GM18526 (cell line): Measurements from ENCODE around the gene TADA3.

Experiments
- POLR2A ChIP-seq: IDR thresholded peaks from 3 replicates; pipeline ENCODE4 v1.6.1; 2011; ENCODE audit not compliant: insufficient read length; ENCODE audit errors: extremely low read depth

TADA3 gene

GRCh38 chr3:9761919-9762318 is 30.4 kb downstream of the TADA3 start:
- no peak for TF ChIP-seq POLR2A

- TF ChIP-seq POLR2A, result no peak
Measured at GRCh38 chr3:9760779-9761505, 31.3 kb downstream of the TADA3 start.

DNA sequence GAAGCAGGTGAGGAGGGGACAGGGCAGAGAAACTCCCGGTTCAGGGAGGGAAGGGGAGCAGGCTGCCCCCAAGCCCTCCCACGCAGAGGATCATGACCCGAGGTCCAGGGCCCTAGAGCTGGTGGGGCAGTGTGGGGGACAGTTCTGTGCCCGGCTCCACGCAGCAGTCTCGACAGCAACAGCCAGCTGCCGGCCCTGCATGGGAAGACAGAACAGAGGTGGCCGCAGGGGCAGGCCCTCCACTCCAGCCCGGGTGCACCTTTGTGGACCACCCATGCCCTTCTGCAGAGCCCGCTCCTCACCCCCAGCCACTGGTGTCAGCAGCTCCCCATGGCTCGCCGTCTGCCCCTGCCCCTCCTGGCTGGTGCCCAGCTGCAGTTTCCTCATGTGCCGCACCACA is 34.8 kb downstream of the TADA3 start:
- TF ChIP-seq POLR2A, result no peak

GRCh38 chr3:9754678-9755077 is 37.6 kb downstream of the TADA3 start:
- no peak for TF ChIP-seq POLR2A

DNA sequence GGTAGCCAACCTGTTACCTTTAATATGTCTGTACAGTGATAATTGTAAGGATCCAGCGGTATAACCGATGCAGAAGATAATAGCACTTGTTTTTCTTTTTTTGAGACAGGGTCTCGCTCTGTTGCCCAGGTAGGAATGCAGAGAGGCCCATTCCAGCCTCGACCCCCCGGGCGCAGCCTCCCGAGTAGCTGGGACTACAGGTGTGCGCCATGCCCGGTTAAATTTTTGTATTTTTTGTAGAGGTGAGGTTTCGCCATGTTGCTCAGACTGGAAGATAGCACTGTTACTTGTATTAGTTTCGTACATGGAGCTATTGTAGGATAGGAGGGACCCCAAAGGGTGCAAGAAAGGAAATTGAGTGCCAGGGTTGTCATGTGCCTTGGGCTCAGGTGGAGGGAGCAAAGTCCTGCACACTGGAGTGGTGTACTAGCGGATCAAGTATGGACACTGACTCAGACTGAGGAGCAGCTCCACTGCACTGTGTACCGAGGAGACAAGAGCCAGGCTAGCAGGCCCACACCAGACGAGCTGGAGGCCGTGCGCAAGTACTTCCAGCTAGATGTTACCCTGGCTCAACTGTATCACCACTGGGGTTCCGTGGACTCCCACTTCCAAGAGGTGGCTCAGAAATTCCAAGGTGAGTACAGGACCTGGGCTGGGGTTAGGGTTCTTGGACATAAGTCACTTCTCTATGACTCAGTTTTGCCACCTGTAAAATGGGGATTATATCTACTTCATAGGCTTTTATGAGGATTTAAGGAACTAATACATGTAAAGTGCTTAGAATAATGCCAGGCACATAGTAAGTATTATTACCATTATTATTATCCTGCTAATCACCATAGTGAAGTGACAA is 41.5 kb downstream of the TADA3 start:
- no peak for TF ChIP-seq POLR2A

DNA sequence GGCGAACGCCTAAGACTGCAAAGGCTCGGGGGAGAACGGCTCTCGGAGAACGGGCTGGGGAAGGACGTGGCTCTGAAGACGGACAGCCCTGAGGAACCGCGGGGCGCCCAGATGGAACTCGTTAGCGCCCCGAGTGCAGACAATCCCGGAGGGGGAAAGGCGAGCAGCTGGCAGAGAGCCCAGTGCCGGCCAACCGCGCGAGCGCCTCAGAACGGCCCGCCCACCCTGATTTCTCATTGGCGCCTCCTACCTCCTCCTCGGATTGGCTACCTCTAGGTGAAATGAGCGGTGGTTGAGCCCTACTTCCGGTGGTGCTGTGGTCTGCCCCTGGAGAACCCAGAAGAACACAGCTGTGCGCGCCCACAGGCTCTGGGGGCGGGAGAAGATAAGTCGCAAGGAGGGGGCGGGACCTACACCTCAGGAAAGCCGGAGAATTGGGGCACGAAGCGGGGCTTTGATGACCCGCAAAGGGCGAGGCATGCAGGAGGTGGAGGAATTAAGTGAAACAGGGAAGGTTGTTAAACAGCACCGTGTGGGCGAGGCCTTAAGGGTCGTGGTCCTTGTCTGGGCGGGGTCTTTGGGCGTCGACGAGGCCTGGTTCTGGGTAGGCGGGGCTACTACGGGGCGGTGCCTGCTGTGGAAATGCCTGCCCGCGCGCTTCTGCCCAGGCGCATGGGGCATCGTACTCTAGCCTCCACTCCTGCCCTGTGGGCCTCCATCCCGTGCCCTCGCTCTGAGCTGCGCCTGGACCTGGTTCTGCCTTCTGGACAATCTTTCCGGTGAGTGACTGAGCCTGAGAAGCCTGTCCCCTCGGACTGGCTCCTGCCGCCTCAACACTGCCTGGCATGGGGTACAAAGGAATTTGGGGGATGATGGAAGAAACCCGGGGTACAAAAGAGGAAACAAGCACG is 42.4 kb downstream of the TADA3 start, which contains the start of gene OGG1:
Gene OGG1 (plus strand): TSS at position 308 of the 911 bp plus-strand sequence. CDS start 335 bp downstream, at position 643.
- TF ChIP-seq POLR2A, result peak; percentile 68

- TF ChIP-seq POLR2A, result no peak
Measured at GRCh38 chr3:9749296-9749644, 43.0 kb downstream of the TADA3 start.

- no peak for TF ChIP-seq POLR2A
Measured at GRCh38 chr3:9748031-9748430, 44.2 kb downstream of the TADA3 start.

- TF ChIP-seq POLR2A, result no peak
Measured at GRCh38 chr3:9747267-9747666, 45.0 kb downstream of the TADA3 start.

DNA sequence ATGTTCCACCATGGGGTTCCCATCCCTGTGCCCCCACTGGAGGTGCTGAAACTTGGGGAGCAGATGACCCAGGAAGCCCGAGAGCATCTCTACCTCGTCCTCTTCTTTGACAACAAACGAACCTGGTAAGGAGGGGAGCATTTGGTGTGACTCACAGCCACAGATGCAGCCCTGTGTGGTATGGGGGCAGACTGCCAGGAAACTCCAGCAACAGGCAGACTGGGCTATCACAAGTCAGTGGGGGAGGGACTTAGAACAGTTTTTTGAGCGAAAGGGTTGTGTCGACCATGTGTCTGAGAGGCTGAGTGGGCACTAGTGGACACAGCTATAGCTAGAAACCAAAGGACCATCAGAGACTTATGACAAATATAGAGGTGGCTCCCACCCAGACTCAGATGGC is 45.9 kb downstream of the TADA3 start:
- TF ChIP-seq POLR2A, result no peak

GRCh38 chr3:9745521-9745920 is 46.8 kb downstream of the TADA3 start:
- no peak for TF ChIP-seq POLR2A

DNA sequence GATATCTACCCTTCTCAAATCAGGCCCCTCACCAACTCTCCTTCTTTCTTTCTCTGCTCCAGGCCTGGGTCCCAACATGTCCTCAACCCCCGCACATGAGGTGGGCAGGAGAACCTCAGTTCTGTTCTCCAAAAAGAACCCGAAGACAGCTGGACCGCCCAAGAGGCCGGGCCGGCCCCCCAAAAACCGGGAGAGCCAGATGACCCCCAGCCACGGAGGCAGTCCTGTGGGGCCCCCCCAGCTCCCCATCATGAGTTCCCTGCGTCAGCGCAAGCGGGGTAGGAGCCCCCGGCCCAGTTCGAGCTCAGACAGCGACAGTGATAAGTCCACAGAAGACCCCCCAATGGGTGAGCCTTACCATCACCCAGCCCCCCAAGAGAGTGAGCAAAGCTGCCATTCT is 48.1 kb downstream of the TADA3 start:
- TF ChIP-seq POLR2A, result no peak

GRCh38 chr3:9743548-9743947 is 48.7 kb downstream of the TADA3 start:
- no peak for TF ChIP-seq POLR2A

DNA sequence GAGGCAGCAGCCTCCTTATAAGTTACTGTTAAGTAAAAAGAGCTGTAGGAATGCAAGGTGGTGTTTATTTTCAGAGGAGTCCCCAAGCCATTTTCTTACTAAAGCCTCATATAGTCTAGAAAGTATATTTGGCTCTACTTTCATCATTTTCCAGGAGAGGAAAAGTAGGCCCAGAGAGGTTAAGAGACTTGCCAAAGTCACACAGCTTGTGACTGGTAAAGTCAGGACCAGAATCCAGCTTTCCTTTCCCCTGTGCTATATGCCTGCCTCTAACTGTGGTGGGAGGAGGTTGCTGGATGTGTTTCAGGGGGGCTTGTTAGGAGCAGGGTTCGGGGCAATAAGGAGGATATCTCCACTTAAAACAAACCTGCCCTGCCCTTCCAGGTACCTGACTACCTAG is 49.7 kb downstream of the TADA3 start:
- no peak for TF ChIP-seq POLR2A

DNA sequence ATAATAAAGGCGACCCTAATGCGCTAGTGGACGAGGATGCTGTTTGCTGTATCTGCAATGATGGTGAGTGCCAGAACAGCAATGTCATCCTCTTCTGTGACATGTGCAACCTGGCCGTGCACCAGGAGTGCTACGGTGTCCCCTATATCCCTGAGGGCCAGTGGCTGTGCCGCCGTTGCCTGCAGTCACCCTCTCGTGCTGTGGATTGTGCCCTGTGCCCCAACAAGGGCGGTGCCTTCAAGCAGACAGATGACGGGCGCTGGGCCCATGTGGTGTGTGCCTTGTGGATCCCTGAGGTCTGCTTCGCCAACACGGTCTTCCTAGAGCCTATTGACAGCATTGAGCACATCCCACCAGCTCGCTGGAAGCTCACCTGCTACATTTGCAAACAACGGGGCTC is 53.1 kb downstream of the TADA3 start:
- no peak for TF ChIP-seq POLR2A
